ENCODE measurements around the gene C1QTNF12. TPM values are rescaled to one million over a fixed set of nuclear protein-coding genes. Genes with fewer than 3 reads are reported as not detected.

Gene C1QTNF12
- total RNA-seq, 1 donor from 2014 or later: 1.7 TPM

GRCh38 chr1:1199141-1199960, 47.2 kb downstream of the C1QTNF12 start:
- H3K27ac Mint-ChIP-seq: no peak overlapping the region
- peaks cover 4% of the 10 kb centered on the region for H3K27me3 Mint-ChIP-seq
- H3K4me1 Mint-ChIP-seq (ENCODE audit: low read depth): peaks cover 2% of the 10 kb centered on the region
- peak overlapping the region; percentile 16 for H3K4me3 Mint-ChIP-seq (ENCODE audit: low read depth)
- peaks cover 7% of the 10 kb centered on the region for H3K36me3 Mint-ChIP-seq (ENCODE audit: insufficient read depth)
- H3K9me3 Mint-ChIP-seq (ENCODE audit: low read depth): peaks cover 6% of the 10 kb centered on the region
- DNase-seq (ENCODE audit: low spot score, unreplicated experiment): no peak
- no peak for TF ChIP-seq CTCF (IDR thresholded peaks at IDR 0.05; ENCODE audit: unreplicated experiment)

- peaks cover 10% of the 10 kb centered on the region for H3K36me3 Mint-ChIP-seq (ENCODE audit: insufficient read depth)
- TF ChIP-seq CTCF (IDR thresholded peaks at IDR 0.05; ENCODE audit: unreplicated experiment): no peak
- peaks cover 2% of the 10 kb centered on the region for H3K4me1 Mint-ChIP-seq (ENCODE audit: low read depth)
- no peak for DNase-seq (ENCODE audit: low spot score, unreplicated experiment)
- no peak overlapping the region for H3K4me3 Mint-ChIP-seq (ENCODE audit: low read depth)
- H3K27me3 Mint-ChIP-seq: peaks cover 4% of the 10 kb centered on the region
- H3K27ac Mint-ChIP-seq: no peak overlapping the region
- H3K9me3 Mint-ChIP-seq (ENCODE audit: low read depth): peaks cover 9% of the 10 kb centered on the region
Observed at GRCh38 chr1:1198423-1199140, 47.9 kb downstream of the C1QTNF12 start.

GRCh38 chr1:1197551-1198422, 48.7 kb downstream of the C1QTNF12 start:
- Mint-ChIP-seq H3K36me3 (ENCODE audit: insufficient read depth) (peaks cover 10% of the 10 kb centered on the region), H3K4me1 (ENCODE audit: low read depth) (peaks cover 2% of the 10 kb centered on the region), H3K4me3 (ENCODE audit: low read depth) (no peak overlapping the region), H3K27me3 (peaks cover 4% of the 10 kb centered on the region), H3K9me3 (ENCODE audit: low read depth) (peaks cover 9% of the 10 kb centered on the region), H3K27ac (no peak overlapping the region)
- no peak for DNase-seq (ENCODE audit: low spot score, unreplicated experiment)
- no peak for TF ChIP-seq CTCF (IDR thresholded peaks at IDR 0.05; ENCODE audit: unreplicated experiment)

- H3K4me3 Mint-ChIP-seq (ENCODE audit: low read depth): no peak overlapping the region
- peaks cover 11% of the 10 kb centered on the region for H3K36me3 Mint-ChIP-seq (ENCODE audit: insufficient read depth)
- no peak for TF ChIP-seq CTCF (IDR thresholded peaks at IDR 0.05; ENCODE audit: unreplicated experiment)
- H3K27me3 Mint-ChIP-seq: peaks cover 4% of the 10 kb centered on the region
- DNase-seq (ENCODE audit: low spot score, unreplicated experiment): no peak
- peaks cover 10% of the 10 kb centered on the region for H3K9me3 Mint-ChIP-seq (ENCODE audit: low read depth)
- H3K4me1 Mint-ChIP-seq (ENCODE audit: low read depth): peaks cover 2% of the 10 kb centered on the region
- no peak overlapping the region for H3K27ac Mint-ChIP-seq
Observed at GRCh38 chr1:1197188-1197500, 49.4 kb downstream of the C1QTNF12 start.

Measured in progenitor cell of endocrine pancreas (in vitro differentiated cells).